ENCODE measurements around the gene CASTOR2.
"Not testable (repeated sequence)": the region's sequence is repeated elsewhere in the genome, so short reads cannot be mapped to it uniquely, and the experiment has no call there.

CASTOR2 gene

GRCh38 chr7:75055830-75056772, 91.6 kb downstream of the CASTOR2 start:
- DNase-seq = no peak

- DNase-seq = no peak
Observed at GRCh38 chr7:75058406-75058805, 93.9 kb downstream of the CASTOR2 start.

GRCh38 chr7:75064291-75064690, 99.8 kb downstream of the CASTOR2 start:
- DNase-seq = no peak

GRCh38 chr7:75064801-75065200, 100.3 kb downstream of the CASTOR2 start:
- DNase-seq = no peak

- DNase-seq = no peak
Observed at GRCh38 chr7:75066521-75066920, 102.0 kb downstream of the CASTOR2 start.

- DNase-seq = no peak
Observed at GRCh38 chr7:75072981-75073283, 108.4 kb downstream of the CASTOR2 start.

- not testable (repeated sequence) for DNase-seq
Observed at GRCh38 chr7:75074262-75074641, 109.7 kb downstream of the CASTOR2 start.

Measured in stimulated activated CD4-positive, alpha-beta T cell treated with anti-CD3 and anti-CD28 coated beads, Interleukin-1b, Interleukin-23, amount 100 ng/mL, for 48 hours (primary cell).